Glomerular visceral epithelial cell (primary cell): ENCODE results near the gene DHRS12.

ENCODE experiments used
- DNase-seq: peaks from one replicate; pipeline ENCODE4 v3.0.0-alpha.2; 2016; ENCODE audit errors: extremely low spot score

The DHRS12 gene

DNA sequence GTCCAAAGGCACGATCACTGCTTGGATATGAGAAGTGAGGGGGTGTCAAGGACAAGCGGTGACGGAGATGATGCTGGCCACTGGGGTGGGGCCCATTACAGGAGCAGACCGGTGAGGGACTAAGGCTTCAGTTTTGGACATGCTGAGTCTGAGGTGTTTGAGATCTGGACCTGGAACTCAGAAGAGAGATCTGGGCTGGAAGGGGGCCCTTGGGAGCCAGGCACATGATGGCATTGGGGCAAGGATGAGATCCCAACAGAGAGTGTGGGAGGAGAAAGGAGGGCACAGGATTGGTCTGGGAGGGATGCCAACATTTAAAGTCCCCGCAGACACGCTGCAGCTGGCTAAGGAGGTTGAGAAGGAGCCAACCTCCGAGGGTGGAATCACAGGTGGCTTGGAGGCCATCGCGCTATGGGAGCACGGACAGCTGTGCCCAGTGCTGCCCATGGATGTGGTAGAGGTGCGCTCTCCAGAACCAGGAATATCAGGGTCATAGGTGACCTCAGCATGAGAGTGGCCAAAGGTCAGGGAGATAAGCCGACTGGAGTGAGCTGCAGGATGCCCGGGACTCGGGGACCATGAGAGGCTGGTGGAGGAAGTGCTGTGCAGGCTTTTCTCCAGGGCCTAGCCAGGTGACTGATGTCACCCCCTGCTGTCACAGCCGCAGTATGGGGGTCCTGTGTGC lies 21.8 kb downstream of the DHRS12 start:
- DNase-seq = no peak

DNA sequence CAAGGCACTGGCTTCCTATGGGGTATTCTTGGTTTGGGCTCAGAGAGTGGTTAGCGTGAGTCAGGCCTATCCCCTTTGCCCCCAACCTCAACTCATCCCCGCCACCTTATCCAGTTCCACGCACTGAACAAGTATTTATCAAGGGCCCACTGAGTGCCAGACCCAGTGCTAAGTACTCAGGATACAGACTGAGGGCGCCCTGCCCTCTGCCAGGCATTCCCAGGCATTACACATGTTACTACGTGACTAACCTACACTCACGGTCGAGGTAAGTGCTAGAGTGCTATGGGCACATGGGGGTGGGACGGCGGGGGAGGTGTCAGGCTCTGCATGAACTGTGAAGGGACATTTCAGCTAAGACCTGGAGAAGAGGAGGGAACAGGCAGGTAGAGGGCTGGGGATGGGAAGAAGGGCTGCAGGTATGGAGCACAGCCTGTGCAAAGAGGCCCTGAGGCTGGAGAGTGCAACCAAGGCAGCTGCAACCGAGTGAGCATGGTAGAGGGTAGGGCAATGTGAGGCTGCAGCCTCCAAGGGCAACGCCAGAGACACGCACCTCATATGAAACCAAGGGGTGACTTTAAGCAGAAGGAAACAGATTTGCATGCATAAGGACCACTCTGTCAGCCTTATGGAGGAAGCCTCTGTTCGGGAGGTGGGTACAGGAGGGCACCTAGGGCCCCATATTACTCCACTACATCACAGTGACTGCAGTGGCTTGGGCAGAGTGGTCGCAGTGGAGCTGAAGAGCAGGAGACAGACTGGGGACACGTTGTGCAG lies 22.5 kb downstream of the DHRS12 start:
- DNase-seq = peak; percentile 44

DNA sequence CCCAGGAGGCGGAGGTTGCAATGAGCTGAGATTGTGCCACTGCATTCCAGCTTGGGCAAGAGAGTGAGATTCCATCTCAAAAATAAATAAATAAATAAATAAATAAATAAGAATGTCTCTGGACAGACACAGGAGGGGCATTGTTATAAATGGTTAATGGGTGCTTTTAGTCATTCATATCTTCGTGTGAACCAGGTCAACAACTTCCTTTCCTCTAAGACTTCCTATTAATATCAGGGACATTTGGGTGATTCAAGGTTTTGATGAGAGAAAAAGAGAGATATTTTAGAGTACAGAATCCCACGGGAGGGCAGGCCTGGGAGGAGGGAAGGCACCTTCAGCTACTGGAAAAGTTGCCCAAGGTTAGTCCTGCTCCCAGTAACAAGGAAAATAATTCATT lies 23.9 kb downstream of the DHRS12 start:
- DNase-seq = no peak

GRCh38 chr13:51778392-51778791 lies 25.6 kb downstream of the DHRS12 start:
- no peak for DNase-seq

DNA sequence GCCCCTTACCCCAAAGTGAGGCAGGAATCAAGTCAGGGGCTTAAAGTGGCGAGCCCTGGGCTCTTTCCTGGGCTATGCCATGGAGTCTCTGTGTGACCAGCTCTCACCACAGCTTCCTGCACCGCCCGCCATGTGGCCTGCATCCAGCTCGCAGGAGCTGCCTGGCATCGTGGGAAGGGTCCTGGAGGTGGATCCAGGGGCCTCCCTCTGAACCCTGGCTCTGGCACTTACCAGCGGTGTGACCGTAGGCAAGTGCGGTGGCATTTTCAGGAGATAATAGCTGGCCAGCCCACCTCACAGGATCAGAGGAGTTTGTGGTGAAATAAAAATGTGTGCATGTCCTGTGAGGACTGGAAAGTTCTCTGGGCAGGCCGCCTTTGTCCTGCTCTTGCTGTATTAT lies 26.0 kb downstream of the DHRS12 start:
- DNase-seq = no peak

- DNase-seq = no peak
Measured at GRCh38 chr13:51776179-51776578, 27.8 kb downstream of the DHRS12 start.

- no peak for DNase-seq
Measured at GRCh38 chr13:51773515-51773914, 30.4 kb downstream of the DHRS12 start.

DNA sequence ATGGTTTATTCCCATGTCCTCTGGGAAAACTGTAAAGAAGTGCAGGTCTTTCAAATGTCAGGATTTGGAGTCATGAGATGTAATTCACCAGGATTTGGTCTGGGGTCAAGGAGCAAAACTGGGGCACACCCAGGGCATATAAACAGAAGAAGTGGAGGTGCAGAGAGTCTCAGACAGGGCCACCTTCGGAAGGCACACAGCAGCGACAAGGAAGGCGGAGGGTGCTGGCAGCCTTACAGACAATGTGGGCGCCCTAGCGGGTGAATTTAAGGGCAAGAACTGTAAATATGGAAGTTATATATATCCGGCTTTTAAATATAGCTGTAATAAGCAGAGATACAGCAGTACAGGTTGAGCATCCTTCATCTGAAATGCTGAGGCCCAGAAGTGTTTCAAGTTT lies 31.2 kb downstream of the DHRS12 start:
- no peak for DNase-seq

DNA sequence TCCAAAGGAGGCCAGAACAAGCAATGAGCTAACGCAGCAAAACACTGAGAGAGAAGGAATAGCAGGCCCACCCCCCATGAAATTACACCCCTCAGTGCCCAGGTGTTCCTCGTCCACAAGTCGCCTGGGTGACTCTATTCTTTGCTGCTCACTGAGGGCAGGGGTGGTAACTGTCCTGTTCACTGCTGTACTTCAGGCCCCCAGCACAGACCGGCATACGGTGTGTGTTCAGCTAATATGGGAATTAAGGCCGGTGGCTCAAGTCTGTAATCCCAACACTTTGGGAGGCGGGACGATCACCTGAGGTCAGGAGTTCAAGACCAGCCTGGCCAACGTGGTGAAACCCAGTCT lies 31.9 kb downstream of the DHRS12 start:
- no peak for DNase-seq

GRCh38 chr13:51771418-51772104 lies 32.4 kb downstream of the DHRS12 start:
- no peak for DNase-seq

DNA sequence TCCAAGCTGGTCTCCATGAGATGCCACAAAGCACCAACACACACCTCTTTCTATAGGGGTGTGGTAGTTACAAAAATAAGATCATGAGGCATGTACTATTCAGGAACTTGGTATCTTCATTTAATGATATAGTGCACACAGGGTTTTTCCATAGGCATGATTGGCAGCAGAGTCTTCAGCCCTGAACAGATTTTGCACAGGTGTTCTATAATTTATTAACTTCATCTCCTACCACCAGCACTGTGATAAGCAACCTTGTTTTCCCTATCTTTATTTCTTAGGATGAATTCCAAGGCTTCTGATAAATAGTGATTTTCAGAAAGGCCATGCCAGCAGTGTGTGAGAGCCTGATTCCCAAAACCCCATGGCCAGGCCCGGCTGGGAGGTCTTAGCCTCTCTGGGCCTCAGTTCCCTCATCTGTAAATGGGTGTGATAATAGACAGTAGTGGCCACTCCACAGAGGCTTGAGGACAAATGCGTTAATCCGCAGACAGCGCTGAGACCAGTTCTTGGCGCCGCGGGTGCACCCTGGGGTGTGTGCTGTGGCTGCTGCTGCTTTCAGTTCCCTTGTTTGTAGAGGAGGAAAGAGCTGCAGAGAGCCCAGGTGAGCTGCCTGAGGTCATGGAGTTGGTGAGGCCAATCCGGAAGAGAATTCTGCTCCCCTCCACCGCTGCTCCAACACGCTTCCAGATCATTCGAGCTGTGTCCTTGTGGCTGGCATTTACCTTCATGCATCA lies 33.1 kb downstream of the DHRS12 start:
- no peak for DNase-seq

DNA sequence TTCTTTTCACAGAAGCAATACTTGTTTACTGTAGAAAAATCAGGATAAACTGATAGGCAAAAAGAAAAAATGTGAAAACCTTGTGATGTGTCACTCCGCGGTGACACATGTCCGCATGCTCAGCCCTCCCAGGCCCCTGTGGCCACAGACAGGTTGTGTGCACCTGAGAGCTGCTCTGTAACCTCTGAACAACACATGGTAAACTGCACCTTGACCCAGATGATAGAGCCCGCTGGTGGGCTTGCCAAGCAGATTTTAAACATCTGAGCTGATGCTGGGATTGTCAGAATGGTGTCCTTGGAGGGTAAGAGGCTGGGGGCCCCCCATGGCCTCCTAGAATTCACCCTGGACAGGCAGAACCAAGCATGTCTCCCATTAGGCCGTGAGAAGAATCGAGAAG lies 33.8 kb downstream of the DHRS12 start:
- DNase-seq = no peak

- no peak for DNase-seq
Measured at GRCh38 chr13:51769455-51770127, 34.4 kb downstream of the DHRS12 start.

- no peak for DNase-seq
Measured at GRCh38 chr13:51768976-51769375, 35.0 kb downstream of the DHRS12 start.

- no peak for DNase-seq
Measured at GRCh38 chr13:51768378-51768921, 35.5 kb downstream of the DHRS12 start.

GRCh38 chr13:51767100-51767499 lies 36.9 kb downstream of the DHRS12 start:
- no peak for DNase-seq

DNA sequence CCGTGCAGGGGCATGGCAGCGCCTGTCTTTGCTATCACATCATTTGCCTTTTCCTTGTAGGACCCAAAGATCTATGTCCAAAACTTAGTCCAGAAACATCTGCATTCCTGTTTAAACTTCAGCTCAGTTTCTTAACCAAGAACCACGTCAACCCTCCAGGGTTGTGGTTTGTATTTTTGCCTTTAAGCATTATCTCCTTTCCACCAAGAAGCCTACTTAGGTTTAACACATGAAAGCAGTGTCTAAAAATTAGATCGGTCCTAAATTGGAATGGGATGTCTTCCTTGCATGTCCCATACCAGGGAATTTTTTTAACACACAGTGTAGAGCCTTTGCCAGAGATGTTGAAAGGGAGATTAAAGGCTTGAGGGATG lies 38.8 kb downstream of the DHRS12 start:
- DNase-seq = no peak

- peak; percentile 78 for DNase-seq
Measured at GRCh38 chr13:51764184-51765141, 39.5 kb downstream of the DHRS12 start.

GRCh38 chr13:51763486-51763885 lies 40.5 kb downstream of the DHRS12 start:
- DNase-seq = no peak

DNA sequence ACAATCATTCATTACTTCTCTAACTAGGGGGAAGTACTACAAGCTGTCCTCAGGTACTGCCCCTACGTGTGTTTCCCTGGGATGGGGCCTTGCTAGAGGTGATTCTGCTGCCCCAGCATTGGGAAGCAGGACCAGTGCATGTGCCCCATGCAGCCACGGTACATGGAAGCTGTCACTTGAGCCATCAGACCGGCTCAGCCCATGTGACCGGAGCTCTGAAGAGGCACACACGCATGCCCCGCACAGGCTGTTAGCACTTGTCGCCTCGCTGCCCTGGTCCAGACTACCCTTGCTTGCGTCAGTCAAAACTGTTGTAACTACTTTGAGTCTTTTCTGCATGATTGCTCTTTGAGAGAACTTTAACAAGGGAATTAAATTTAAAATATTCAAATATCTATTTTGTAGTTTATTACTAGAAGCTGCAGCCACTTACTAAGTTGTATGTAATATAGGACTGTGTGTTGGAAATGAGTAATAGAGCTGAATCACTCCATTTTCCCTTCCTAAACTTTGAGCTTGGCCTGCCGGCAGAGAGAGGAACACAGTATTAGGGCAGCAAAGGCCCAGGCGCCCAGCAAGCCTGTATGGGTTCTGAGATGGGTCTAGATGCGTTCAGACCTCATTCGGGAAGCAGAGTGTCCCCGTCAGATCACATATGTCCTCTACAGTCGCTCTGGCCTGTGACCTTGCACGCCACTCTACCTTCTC lies 42.2 kb downstream of the DHRS12 start:
- no peak for DNase-seq
